Testis (tissue), 3 donors: ENCODE data around the gene PLA2G5. TPM values are rescaled to one million over a fixed set of nuclear protein-coding genes. Genes with fewer than 3 reads are reported as not detected.

Experiments used
- DNase-seq: peaks from one replicate; pipeline ENCODE4 v3.0.0-alpha.2; 2019
- H3K27ac ChIP-seq, 2 donors: fragments of 200-600 bp; sonication (generic); one replicate each; pipeline ENCODE4 v1.5.1; 2019
- H3K27me3 ChIP-seq: fragments of 200-600 bp; sonication (generic); one replicate; pipeline ENCODE4 v1.5.1; 2019
- H3K36me3 ChIP-seq: fragments of 200-600 bp; sonication (generic); one replicate; pipeline ENCODE4 v1.5.1; 2017; ENCODE audit warnings: low read depth; ENCODE audit errors: missing control alignments
- H3K4me1 ChIP-seq: fragments of 200-600 bp; sonication (generic); one replicate; pipeline ENCODE4 v1.5.1; 2019
- H3K4me3 ChIP-seq, 2 donors: fragments of 200-600 bp; sonication (generic); one replicate each; pipeline ENCODE4 v1.5.1; 2017 to 2019
- H3K9me3 ChIP-seq: fragments of 200-600 bp; sonication (generic); one replicate; pipeline ENCODE4 v1.5.1; 2017
- CTCF ChIP-seq, 3 experiments: fragments of 450-650 bp in 2 of 3; fragments of 200-600 bp in 1 of 3; sonication (generic) in 1 of 3; IDR thresholded peaks; one replicate each; pipeline ENCODE4 v1.5.1; 2016 to 2019; ENCODE audit warnings: antibody characterized with exemption in 3 of 3, mild to moderate bottlenecking in 2 of 3, moderate library complexity in 1 of 3
- POLR2A ChIP-seq: fragments of 450-650 bp; IDR thresholded peaks from one replicate; pipeline ENCODE4 v1.6.1; 2017; ENCODE audit warnings: antibody characterized with exemption, mild to moderate bottlenecking, moderate library complexity
- WGBS, 2 donors: methylation state at CpG; one replicate each; pipeline ENCODE4 v1.1.5; 2018; 5-methylcytosine and 5-hydroxymethylcytosine counted together
- intact Hi-C: fragments of 100-400 bp; cut with DNase I; formaldehyde crosslinking; loops from one replicate; pipeline ENCODE4 v1.15.1; 2023; ENCODE audit warnings: low total_unique reads
- polyA plus RNA-seq: library from polyadenylated mRNA; stranded (reverse); fragments of 350-450 nt; fragmentation: Illumina TruSeq; extraction: RNeasy Lipid Tissue Mini Kit (QIAGEN cat#74804); gene quantifications from one replicate; pipeline ENCODE4 v1.2.3, GENCODE V29; 2014; ENCODE audit warnings: low read depth, low replicate concordance; ENCODE audit not compliant: insufficient read depth
- total RNA-seq, 2 donors: library from RNA; depleted of rRNA; stranded (reverse); fragments of >200 nt; gene quantifications; one replicate each; pipeline ENCODE4 v1.2.3, GENCODE V29; 2016

The PLA2G5 gene
- total and polyA plus RNA-seq, 3 donors from 2014 or later = 17.6 to 21.2 (median 19.8) TPM

- no peak for TF ChIP-seq POLR2A
- TF ChIP-seq CTCF (IDR thresholded peaks at IDR 0.05) = no peak
- 85 to 86% methylated on average over 15 of the region's 15 CpGs for WGBS, 2 donors
- DNase-seq = no peak
Observed at GRCh38 chr1:20114021-20114648, 44.1 kb downstream of the PLA2G5 start.

GRCh38 chr1:20115479-20115878, 45.5 kb downstream of the PLA2G5 start:
- Histone ChIP-seq H3K4me3 (no peak overlapping the region), H3K9me3 (no peaks in the 10 kb centered on the region), H3K36me3 (no peaks in the 10 kb centered on the region), H3K27ac (no peak overlapping the region), H3K4me1 (no peaks in the 10 kb centered on the region), H3K27me3 (no peaks in the 10 kb centered on the region)
- 90 to 94% methylated on average over 4 of the region's 4 CpGs for WGBS, 2 donors
- TF ChIP-seq CTCF (IDR thresholded peaks at IDR 0.05) = no peak
- no peak for TF ChIP-seq POLR2A
- DNase-seq = no peak
- intact Hi-C loops = no loop called here

More at GRCh38 chr1:20114021-20114648, 44.1 kb downstream of the PLA2G5 start:
- Histone ChIP-seq H3K4me1 (peaks cover under 1% of the 10 kb centered on the region), H3K27me3 (no peaks in the 10 kb centered on the region), H3K27ac (no peak overlapping the region), H3K36me3 (no peaks in the 10 kb centered on the region), H3K4me3 (no peak overlapping the region), H3K9me3 (no peaks in the 10 kb centered on the region)
- intact Hi-C loops = no loop called here

GRCh38 chr1:20115916-20116315, 45.9 kb downstream of the PLA2G5 start:
- Histone ChIP-seq H3K36me3 (no peaks in the 10 kb centered on the region), H3K9me3 (no peaks in the 10 kb centered on the region), H3K4me3 (no peak overlapping the region), H3K27ac (no peak overlapping the region), H3K4me1 (no peaks in the 10 kb centered on the region), H3K27me3 (no peaks in the 10 kb centered on the region)
- intact Hi-C loops = no loop called here
- TF ChIP-seq CTCF (IDR thresholded peaks at IDR 0.05) = no peak
- TF ChIP-seq POLR2A = no peak
- no peak for DNase-seq
- WGBS, 2 donors = 82 to 92% methylated on average over 7 of the region's 7 CpGs

GRCh38 chr1:20117236-20117635, 47.2 kb downstream of the PLA2G5 start:
- Histone ChIP-seq H3K36me3 (no peaks in the 10 kb centered on the region), H3K27me3 (no peaks in the 10 kb centered on the region), H3K4me3 (no peak overlapping the region), H3K27ac (no peak overlapping the region), H3K9me3 (no peaks in the 10 kb centered on the region), H3K4me1 (no peaks in the 10 kb centered on the region)
- intact Hi-C loops = no loop called here
- DNase-seq = no peak
- TF ChIP-seq CTCF (IDR thresholded peaks at IDR 0.05) = no peak
- no peak for TF ChIP-seq POLR2A

GRCh38 chr1:20119347-20119746, 49.4 kb downstream of the PLA2G5 start, which contains the start of gene PLA2G2D:
PLA2G2D (minus strand) TSS chr1:20119536; CDS start chr1:20119498, 38 bp downstream.
- no peaks in the 10 kb centered on the region for H3K4me1 ChIP-seq
- no peak for DNase-seq
- H3K27ac ChIP-seq = no peak within 1 kb of the TSS
- H3K27me3 ChIP-seq = no peaks in the 10 kb centered on the region
- intact Hi-C loops = no loop called here
- 90 to 94% methylated on average over 2 of the region's 2 CpGs for WGBS, 2 donors
- TF ChIP-seq CTCF (IDR thresholded peaks at IDR 0.05) (no peak), POLR2A (no peak)
- no peaks in the 10 kb centered on the region for H3K36me3 ChIP-seq
- H3K4me3 ChIP-seq = no peak within 1 kb of the TSS
- no peaks in the 10 kb centered on the region for H3K9me3 ChIP-seq
